Gastroesophageal sphincter (tissue), 3 donors: ENCODE results near the gene SH3RF1.

Source experiments
- CTCF ChIP-seq, 4 experiments: fragments of 200-600 bp in 2 of 4; fragments of 450-650 bp in 2 of 4; sonication (generic) in 1 of 4; IDR thresholded peaks; one replicate each; pipeline ENCODE4 v1.5.1; 2017 to 2019; ENCODE audit warnings: antibody characterized with exemption in 4 of 4, mild to moderate bottlenecking in 2 of 4, moderate library complexity in 2 of 4
- EP300 ChIP-seq: sonication (generic); formaldehyde crosslinking; IDR thresholded peaks from one replicate; pipeline ENCODE4 v1.6.1; 2017; ENCODE audit warnings: antibody characterized with exemption, mild to moderate bottlenecking
- POLR2AphosphoS5 ChIP-seq: sonication (generic); formaldehyde crosslinking; IDR thresholded peaks from one replicate; pipeline ENCODE4 v1.6.1; 2017; ENCODE audit warnings: antibody characterized with exemption

GRCh38 chr4:169236873-169237626 lies 33.7 kb downstream of the SH3RF1 start:
- no peak for TF ChIP-seq CTCF (IDR thresholded peaks at IDR 0.05)
- peak; percentile 21 for TF ChIP-seq POLR2AphosphoS5
- no peak for TF ChIP-seq EP300
